Stomach (tissue), 9 donors: Measurements from ENCODE around the gene SLC16A8. TPM values are rescaled to one million over a fixed set of nuclear protein-coding genes. Genes with fewer than 3 reads are reported as not detected.
A peak's percentile ranks its signal among the peaks of the same experiment; 100 is the strongest.

Source experiments
- DNase-seq, 2 donors: peaks; one replicate each; pipeline versions ENCODE4 v3.0.0 to v3.0.0-alpha.2; 2013 to 2019
- H3K27ac ChIP-seq, 5 donors: fragments of 200-600 bp in 4 of 5; sonication (generic) in 4 of 5; one replicate each; pipeline ENCODE4 v1.5.1; 2013 to 2019; ENCODE audit warnings: mild to moderate bottlenecking in 1 of 5, moderate library complexity in 1 of 5
- H3K27me3 ChIP-seq, 3 donors: fragments of 200-600 bp; sonication (generic); one replicate each; pipeline ENCODE4 v1.5.1; 2017 to 2019; ENCODE audit warnings: mixed run types in 1 of 3
- H3K36me3 ChIP-seq, 4 donors: fragments of 200-600 bp; sonication (generic); 1 replicate in 3 of 4; 2 replicates in 1 of 4; pipeline ENCODE4 v1.5.1; 2016 to 2019
- H3K4me1 ChIP-seq, 4 donors: fragments of 200-600 bp; sonication (generic); one replicate each; pipeline ENCODE4 v1.5.1; 2016 to 2019
- H3K4me3 ChIP-seq, 4 donors: fragments of 200-600 bp; sonication (generic) in 3 of 4; one replicate each; pipeline ENCODE4 v1.5.1; 2016 to 2019; ENCODE audit warnings: mild to moderate bottlenecking in 1 of 4
- H3K9me3 ChIP-seq, 4 donors: fragments of 200-600 bp; sonication (generic); one replicate each; pipeline ENCODE4 v1.5.1; 2016 to 2019
- CTCF ChIP-seq, 7 experiments: fragments of 450-650 bp in 4 of 7; fragments of 200-600 bp in 3 of 7; sonication (generic) in 3 of 7; IDR thresholded peaks; one replicate each; pipeline ENCODE4 v1.5.1; 2016 to 2019; ENCODE audit warnings: antibody characterized with exemption in 7 of 7, control low read depth in 2 of 7, mild to moderate bottlenecking in 1 of 7
- EP300 ChIP-seq: sonication (generic); formaldehyde crosslinking; IDR thresholded peaks from one replicate; pipeline ENCODE4 v1.6.1; 2017; ENCODE audit warnings: antibody characterized with exemption
- POLR2A ChIP-seq, 4 donors: fragments of 450-650 bp; IDR thresholded peaks; one replicate each; pipeline ENCODE4 v1.6.1; 2016; ENCODE audit warnings: antibody characterized with exemption in 4 of 4, control low read depth in 2 of 4, mild to moderate bottlenecking in 1 of 4, moderate library complexity in 1 of 4
- POLR2AphosphoS5 ChIP-seq, 3 donors: sonication (generic); formaldehyde crosslinking; IDR thresholded peaks; one replicate each; pipeline ENCODE4 v1.6.1; 2016; ENCODE audit warnings: antibody characterized with exemption in 3 of 3
- WGBS, 5 donors: extraction: QIAGEN DNeasy Blood & Tissue Kit in 3 of 5; methylation state at CpG; one replicate each; pipeline versions ENCODE4 v1.1.5 to v1.1.7; 2013 to 2018; 5-methylcytosine and 5-hydroxymethylcytosine counted together
- intact Hi-C: fragments of 100-400 bp; cut with DNase I; formaldehyde crosslinking; loops from one replicate; pipeline ENCODE4 v1.15.1; 2023; ENCODE audit warnings: low total_unique reads
- polyA plus RNA-seq, 3 donors: library from polyadenylated mRNA; stranded (reverse); fragments of 200-250 nt; gene quantifications; one replicate each; pipeline ENCODE4 v1.2.3, GENCODE V29; 2013
- total RNA-seq, 5 donors: library from RNA; depleted of rRNA; stranded (reverse); fragments of >200 nt; gene quantifications; one replicate each; pipeline versions ENCODE4 v1.1.0 to v1.2.3, GENCODE V29; 2014 to 2016
- donor health status: healthy with polysubstance abuse.
- donor health status: Bipolar disorder and iron deficiency.
- donor health status: healthy.

The SLC16A8 gene
- total and polyA plus RNA-seq, 8 donors: 0.48 TPM; not detected in 7

- Histone ChIP-seq H3K36me3 (peaks cover 9 to 70% (median 54%) of the 10 kb centered on the region in 4 donors), H3K9me3 (no peaks in the 10 kb centered on the region), H3K27me3 (no peaks in the 10 kb centered on the region), H3K27ac (no peak overlapping the region), H3K4me3 (no peak overlapping the region), H3K4me1 (no peaks in the 10 kb centered on the region)
- TF ChIP-seq POLR2AphosphoS5 (IDR thresholded peaks at IDR 0.05): no peak
- TF ChIP-seq CTCF (IDR thresholded peaks at IDR 0.05): no peak
- no peak for TF ChIP-seq POLR2A (IDR thresholded peaks at IDR 0.05)
- no peak for TF ChIP-seq EP300
- DNase-seq: no peak
- intact Hi-C loops: no loop called here
- whole genome bisulfite sequencing, 5 donors: 91 to 95% (median 93%) methylated on average over 20 to 23 of the region's 23 CpGs
Measured at GRCh38 chr22:38126928-38127668, 43.1 kb upstream of the SLC16A8 start.

- Histone ChIP-seq H3K36me3 (peaks cover 7 to 63% (median 46%) of the 10 kb centered on the region in 4 donors), H3K27me3 (no peaks in the 10 kb centered on the region), H3K4me1 (no peaks in the 10 kb centered on the region), H3K27ac (no peak overlapping the region), H3K9me3 (no peaks in the 10 kb centered on the region), H3K4me3 (no peak overlapping the region)
- whole genome bisulfite sequencing, 5 donors: 67 to 89% (median 86%) methylated on average over 6 to 11 of the region's 11 CpGs
- no peak for DNase-seq
- intact Hi-C loops: no loop called here
- TF ChIP-seq EP300: no peak
- TF ChIP-seq POLR2A (IDR thresholded peaks at IDR 0.05): no peak
- TF ChIP-seq CTCF (IDR thresholded peaks at IDR 0.05): no peak
- no peak for TF ChIP-seq POLR2AphosphoS5 (IDR thresholded peaks at IDR 0.05)
Measured at GRCh38 chr22:38125751-38126201, 41.8 kb upstream of the SLC16A8 start.

GRCh38 chr22:38125038-38125610 lies 41.1 kb upstream of the SLC16A8 start:
- no peak overlapping the region for H3K27ac ChIP-seq
- intact Hi-C loops: no loop called here
- DNase-seq: no peak
- H3K36me3 ChIP-seq: peaks cover 7 to 57% (median 43%) of the 10 kb centered on the region in 4 donors
- no peak for TF ChIP-seq POLR2AphosphoS5 (IDR thresholded peaks at IDR 0.05)
- TF ChIP-seq EP300: no peak
- TF ChIP-seq CTCF (IDR thresholded peaks at IDR 0.05): no peak
- no peak for TF ChIP-seq POLR2A (IDR thresholded peaks at IDR 0.05)
- H3K4me3 ChIP-seq: no peak overlapping the region
- H3K9me3 ChIP-seq: no peaks in the 10 kb centered on the region
- WGBS, 5 donors: 92 to 97% (median 96%) methylated on average over 11 to 14 of the region's 14 CpGs
- H3K27me3 ChIP-seq: no peaks in the 10 kb centered on the region
- no peaks in the 10 kb centered on the region for H3K4me1 ChIP-seq

GRCh38 chr22:38124236-38124974 lies 40.4 kb upstream of the SLC16A8 start:
- 92 to 96% (median 94%) methylated on average over 16 to 21 of the region's 21 CpGs for WGBS, 5 donors
- Histone ChIP-seq H3K4me3 (no peak overlapping the region), H3K9me3 (no peaks in the 10 kb centered on the region), H3K36me3 (peaks cover 7 to 50% (median 36%) of the 10 kb centered on the region in 4 donors), H3K4me1 (no peaks in the 10 kb centered on the region), H3K27me3 (no peaks in the 10 kb centered on the region), H3K27ac (no peak overlapping the region)
- TF ChIP-seq EP300 (no peak), POLR2A (IDR thresholded peaks at IDR 0.05) (no peak), CTCF (IDR thresholded peaks at IDR 0.05) (no peak), POLR2AphosphoS5 (IDR thresholded peaks at IDR 0.05) (no peak)
- intact Hi-C loops: no loop called here
- peak in 1 of 2 donors; percentile 1 for DNase-seq
